Left ventricle myocardium superior (tissue), 1 donor: Measurements from ENCODE around the gene NUP214. TPM values are rescaled to one million over a fixed set of nuclear protein-coding genes. Genes with fewer than 3 reads are reported as not detected.
A peak's percentile ranks its signal among the peaks of the same experiment; 100 is the strongest.
"Not testable (repeated sequence)": the region's sequence is repeated elsewhere in the genome, so short reads cannot be mapped to it uniquely, and the experiment has no call there.

Source experiments
- ATAC-seq: fragments of 200-7000 bp; cut with Tn5 transposase; one replicate; pipeline ENCODE4 v1.9.1; 2020; ENCODE audit warnings: mild to moderate bottlenecking, moderate library complexity
- DNase-seq: peaks from one replicate; pipeline ENCODE4 v3.0.0-alpha.2; 2020
- intact Hi-C: fragments of 100-400 bp; cut with micrococcal nuclease; formaldehyde crosslinking; loops from one replicate; pipeline ENCODE4 v1.11.0; 2022
- total RNA-seq: library from RNA; stranded (reverse); fragmentation: NEBNext Ultra II Directional; extraction: Animal tissue kit (Norgen Biotek cat#: 25700); gene quantifications from one replicate; pipeline ENCODE4 v1.2.1, GENCODE V29; 2021
- donor health status: DM: no; HTN: yes; CAD: no; lungs with severe emphysema.

The NUP214 gene
- total RNA-seq, 1 donor from 2014 or later, result 28.9 TPM

DNA sequence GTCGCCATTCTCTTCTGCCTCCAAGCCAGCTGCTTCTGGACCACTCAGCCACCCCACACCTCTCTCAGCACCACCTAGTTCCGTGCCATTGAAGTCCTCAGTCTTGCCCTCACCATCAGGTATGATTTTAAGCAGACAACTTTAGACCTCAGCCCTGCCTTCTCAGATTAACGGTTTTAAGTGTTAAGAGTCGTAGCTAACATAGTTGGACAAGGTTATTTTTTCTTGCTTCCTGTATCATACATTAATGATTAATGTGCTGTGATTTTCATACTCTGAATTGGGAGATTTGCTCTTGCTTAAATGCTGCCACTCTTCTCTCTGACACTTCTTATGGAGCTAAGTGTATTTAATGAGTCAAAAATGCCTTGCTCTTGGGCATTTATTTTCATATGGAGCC lies 20.8 kb downstream of the NUP214 start:
- intact Hi-C loops, result no loop called here
- DNase-seq (no peak), ATAC-seq (no peak)

DNA sequence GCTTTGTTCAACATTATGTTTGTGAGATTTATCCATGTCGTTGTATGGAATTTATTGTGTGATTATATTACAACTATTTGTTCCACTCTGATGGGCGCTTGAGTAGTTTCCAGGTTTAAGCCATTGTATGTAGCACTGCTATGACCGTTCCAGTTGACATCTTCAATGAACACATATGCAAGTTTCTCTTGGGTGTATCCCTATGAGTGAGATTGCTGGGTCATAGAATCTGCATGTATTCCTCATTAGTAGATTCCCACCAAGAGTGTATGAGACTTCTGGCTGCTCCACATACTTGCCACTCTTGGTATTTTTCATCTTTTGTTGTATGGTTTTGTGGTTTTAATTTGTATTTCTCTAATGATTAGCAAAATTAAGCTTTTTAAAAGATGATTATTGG lies 22.9 kb downstream of the NUP214 start:
- intact Hi-C loops, result no loop called here
- DNase-seq, result no peak
- ATAC-seq, result no peak

DNA sequence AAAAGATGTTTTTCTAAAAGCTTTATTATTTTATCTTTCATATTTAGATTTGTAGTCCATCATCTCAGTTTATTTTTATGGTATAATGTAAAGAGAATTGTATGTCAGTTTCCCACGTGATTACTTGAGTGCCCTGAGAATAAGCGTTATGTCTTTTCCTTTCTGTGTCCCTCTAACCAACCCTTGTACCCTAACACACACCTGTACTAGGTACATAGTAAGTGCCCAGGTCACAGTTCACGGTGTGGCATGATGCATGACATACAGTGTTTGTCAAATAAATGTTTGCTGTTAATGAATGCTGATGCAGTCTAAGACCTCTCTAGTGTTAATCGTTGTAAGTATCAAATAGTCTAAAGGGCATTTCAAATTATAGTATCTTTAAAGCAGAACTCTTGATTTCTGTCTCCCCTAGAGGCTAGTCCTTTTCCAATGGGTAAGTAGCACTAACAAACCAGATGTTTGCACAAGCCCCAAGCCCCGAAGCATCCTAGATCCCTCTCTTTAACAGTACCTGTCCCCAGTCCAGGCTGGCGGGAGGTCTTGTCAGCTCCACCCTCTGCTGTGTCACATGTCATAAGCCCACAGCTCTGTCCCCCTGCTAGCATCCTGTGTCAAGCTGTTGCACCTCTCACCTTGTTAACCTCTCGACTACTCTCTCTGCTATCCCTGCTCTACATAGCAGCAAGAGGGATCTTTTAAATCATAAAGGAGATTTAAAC lies 23.7 kb downstream of the NUP214 start:
- ATAC-seq (no peak), DNase-seq (no peak)
- intact Hi-C loops, result no loop called here

DNA sequence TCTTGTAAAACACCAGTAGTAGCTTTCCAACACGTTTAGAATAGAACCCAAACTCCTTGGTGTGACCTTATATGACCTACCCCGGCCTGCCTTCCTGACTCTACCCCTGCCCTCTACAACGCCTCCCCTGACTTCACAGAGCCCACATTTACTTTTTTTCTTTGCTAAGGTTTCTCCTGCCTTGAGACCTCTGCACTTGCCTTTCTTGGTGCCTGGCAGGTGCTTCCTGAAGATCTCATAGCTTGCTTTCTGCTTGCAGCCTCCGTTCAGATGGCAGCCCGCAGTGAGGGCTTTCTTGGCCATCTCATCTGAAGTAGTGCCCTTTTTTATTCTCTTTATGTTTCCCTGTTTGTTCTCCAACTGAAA lies 24.3 kb downstream of the NUP214 start:
- DNase-seq (no peak), ATAC-seq (no peak)
- intact Hi-C loops, result no loop called here

DNA sequence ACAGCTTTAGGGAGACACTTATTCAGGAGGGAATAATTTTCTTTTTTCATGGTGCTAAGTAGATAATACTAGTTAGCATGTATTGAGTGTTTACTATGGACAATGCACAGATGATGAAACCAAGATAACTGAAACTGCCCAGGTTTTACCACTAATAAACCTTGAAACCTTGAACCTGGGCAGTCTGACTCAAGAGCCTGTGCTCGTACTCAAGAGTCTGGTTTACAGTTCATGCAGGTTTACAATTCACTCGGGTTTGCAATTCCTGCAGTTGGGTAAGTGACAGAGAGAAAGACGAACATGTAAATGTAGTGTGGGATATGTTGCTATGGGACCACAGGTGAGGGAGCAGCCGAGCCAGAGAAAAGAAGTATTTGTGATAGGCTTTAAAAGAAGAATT lies 28.2 kb downstream of the NUP214 start:
- DNase-seq (no peak), ATAC-seq (no peak)
- intact Hi-C loops, result no loop called here

DNA sequence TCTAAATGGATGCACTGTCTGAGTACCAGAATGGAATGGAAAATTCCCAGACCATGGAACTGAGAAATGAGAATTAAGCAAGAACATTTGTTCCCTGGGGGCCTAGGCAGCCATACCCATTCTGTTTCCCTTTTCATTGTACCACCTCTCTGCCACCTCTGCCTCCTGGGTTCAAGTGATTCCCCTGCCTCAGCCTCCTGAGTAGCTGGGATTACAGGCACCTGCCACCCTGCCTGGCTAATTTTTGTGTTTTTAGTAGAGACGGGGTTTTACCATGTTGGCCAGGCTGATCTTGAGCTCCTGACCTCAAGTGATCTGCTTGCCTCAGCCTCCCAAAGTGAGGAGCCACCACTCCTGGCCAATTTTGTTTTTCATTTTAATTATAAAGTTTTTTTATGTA lies 33.3 kb downstream of the NUP214 start:
- intact Hi-C loops, ATAC-seq, DNase-seq: not testable (repeated sequence)

DNA sequence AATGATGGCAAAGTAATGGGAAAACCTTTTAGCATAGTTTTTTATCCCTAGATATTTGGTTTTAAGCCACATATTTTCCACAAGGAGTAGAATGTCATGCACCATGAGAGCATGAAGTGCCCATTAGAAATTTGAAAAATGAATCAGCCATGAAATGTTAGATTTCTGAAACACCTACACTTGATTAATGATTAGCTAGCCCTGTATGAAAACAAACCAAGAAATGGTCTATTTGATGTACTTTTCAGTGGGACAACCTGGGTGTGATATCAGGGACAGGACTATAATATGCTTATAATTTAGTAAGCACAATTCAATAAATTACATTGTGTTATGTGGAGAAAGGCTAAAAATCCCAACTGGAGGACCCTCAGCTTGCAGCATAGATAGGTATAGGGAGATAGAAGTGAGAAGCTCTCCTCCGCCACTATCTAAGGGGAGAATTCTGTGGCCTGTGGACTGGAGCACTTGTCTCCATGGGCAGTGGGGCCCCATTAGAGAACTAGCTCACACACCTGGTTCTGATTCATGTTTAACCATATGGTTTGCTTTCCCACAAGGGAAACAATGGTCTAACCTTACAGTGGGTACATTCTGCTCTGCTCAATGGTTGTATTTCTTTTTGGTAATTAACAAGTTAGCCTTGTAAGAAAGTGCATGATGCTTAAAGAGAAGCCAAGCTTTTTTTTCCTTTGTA lies 35.2 kb downstream of the NUP214 start:
- no peak for DNase-seq
- intact Hi-C loops, result no loop called here
- ATAC-seq, result no peak

DNA sequence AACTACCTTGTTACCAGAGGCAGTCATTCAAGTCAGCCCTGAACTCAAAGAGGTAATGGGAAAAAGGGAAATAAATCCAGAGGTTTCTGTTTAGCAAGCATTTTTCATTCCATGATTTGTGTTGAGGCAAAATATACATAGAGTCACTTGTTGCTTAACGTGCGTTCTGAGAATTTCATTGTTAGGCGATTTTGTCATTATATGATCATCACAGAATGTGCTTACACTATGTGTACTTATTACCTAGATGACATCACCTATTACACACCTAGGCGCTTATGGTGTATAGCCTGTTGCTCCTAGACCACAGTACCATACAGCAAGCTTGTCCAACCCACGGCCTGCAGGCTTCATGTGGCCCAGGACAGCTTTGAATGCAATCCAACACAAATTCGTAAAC lies 36.2 kb downstream of the NUP214 start:
- ATAC-seq, result no peak
- intact Hi-C loops, result no loop called here
- no peak for DNase-seq

DNA sequence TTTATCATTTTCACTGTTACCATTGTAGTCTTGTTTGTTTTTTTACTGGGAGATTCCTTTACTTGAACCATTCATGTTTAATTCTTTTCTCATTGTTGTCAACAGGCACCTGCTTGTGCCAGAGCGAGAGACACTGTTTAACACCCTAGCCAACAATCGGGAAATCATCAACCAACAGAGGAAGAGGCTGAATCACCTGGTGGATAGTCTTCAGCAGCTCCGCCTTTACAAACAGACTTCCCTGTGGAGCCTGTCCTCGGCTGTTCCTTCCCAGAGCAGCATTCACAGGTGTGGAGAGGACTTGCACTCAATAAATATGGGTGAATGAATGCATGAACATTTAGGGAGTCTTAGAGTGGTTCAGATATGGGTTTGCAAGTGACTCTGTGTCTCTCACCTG lies 37.5 kb downstream of the NUP214 start:
- ATAC-seq (no peak), DNase-seq (no peak)
- intact Hi-C loops, result no loop called here

DNA sequence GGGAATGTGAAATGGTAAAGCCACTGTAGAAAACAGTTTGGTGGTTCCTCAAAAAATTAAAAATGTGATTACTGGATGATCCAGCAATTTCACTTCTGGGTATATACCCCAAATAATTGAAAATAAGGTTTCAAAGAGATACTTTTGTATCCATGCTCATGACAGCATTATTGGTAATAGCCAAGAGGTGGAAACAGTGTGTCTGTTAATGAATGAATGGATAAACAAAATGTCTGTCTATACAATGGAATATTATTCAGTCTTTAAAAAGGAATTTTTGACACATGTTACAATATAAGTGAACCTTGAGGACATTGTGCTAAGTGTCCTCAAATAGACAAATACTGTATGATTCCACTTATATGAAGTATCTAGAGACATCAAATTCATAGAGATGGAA lies 40.1 kb downstream of the NUP214 start:
- no peak for DNase-seq
- no peak for ATAC-seq
- intact Hi-C loops, result no loop called here

DNA sequence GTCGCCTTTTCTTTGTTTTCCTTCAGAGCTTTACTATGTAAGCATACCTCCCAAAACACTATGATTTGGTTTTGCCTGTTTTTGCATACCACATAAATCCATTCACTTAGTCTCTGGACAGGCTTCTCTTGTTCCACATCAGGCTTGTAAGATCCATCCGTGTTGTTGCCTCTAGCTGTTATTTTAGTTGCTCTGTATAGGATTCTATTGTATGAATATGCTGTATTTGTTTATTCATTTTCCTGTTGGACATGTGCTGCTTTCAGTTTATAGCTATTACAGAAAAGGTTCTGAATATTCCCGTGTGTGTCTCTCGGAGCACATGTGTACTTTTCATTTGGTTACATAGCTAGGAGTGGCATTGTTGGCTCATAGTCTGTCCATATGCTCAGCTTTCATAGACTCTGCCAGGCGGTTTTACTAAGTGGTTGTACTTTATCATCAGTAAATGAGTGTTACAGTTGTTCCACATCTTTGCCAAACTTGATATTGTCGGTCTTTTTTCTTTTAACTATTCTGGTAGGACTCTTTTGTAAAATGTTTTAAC lies 41.8 kb downstream of the NUP214 start:
- ATAC-seq (peak; percentile 66), DNase-seq (no peak)
- intact Hi-C loops, result no loop called here

DNA sequence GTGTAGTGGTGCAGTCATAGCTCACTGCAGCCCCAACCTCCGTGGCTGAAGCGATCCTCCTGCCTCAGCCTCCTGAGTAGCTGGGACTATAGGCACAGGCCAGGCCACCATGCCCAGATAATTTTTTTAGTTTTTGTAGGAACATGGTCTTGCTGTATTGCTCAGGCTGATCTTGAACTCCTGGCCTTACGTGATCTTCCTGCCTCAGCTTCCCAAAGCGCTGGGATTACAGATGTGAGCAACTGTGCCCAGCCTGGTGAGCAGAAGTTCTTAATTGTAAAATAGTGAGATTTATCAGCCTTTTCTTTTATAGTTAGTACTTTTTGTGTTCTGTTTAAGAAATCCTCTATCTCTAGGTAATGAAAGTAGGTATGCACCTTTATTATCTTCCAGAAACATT lies 42.5 kb downstream of the NUP214 start:
- intact Hi-C loops, result no loop called here
- DNase-seq, result no peak
- no peak for ATAC-seq

DNA sequence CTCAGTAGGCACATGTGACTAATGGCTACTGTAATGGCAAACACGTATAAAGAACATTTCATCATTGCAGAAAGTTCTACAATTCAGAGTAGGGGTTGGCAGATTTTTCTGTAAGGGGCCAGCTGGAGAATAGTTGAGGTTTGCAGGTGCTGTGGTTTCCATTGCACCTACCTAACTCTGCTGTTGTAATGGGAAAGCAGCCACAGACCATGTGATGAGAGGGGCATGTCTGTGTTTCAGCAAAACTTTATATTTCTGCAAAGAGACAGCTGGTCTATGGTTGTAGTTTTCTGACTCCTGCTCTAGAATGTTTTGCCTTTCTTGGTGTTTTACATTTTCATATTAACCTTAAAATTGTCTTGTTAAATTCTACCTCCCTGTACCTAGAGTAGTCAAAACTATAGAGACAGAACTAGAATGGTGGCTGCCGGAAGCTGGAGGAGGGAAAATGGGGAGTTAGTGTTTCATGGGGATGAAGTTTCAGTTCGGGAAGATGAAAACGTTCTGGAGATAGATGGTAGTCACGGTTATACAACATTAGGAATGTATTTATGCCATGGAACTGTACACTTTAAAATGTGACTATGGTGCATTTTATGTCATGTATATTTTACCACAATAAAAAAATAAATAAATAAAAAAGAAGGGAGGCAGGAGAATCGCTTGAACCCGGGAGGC lies 44.3 kb downstream of the NUP214 start:
- intact Hi-C loops, result no loop called here
- no peak for DNase-seq
- ATAC-seq, result no peak

DNA sequence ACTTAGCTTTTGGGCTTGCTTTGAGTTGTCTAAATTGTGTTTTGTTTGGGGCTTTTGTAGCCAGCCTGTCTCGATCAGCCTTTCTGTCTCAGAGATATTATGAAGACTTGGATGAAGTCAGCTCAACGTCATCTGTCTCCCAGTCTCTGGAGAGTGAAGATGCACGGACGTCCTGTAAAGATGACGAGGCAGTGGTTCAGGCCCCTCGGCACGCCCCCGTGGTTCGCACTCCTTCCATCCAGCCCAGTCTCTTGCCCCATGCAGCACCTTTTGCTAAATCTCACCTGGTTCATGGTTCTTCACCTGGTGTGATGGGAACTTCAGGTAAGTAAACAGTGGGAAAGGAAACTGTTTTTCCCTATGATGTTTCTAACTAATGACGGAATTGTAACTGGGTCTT lies 48.6 kb downstream of the NUP214 start:
- intact Hi-C loops, result no loop called here
- DNase-seq (no peak), ATAC-seq (no peak)

DNA sequence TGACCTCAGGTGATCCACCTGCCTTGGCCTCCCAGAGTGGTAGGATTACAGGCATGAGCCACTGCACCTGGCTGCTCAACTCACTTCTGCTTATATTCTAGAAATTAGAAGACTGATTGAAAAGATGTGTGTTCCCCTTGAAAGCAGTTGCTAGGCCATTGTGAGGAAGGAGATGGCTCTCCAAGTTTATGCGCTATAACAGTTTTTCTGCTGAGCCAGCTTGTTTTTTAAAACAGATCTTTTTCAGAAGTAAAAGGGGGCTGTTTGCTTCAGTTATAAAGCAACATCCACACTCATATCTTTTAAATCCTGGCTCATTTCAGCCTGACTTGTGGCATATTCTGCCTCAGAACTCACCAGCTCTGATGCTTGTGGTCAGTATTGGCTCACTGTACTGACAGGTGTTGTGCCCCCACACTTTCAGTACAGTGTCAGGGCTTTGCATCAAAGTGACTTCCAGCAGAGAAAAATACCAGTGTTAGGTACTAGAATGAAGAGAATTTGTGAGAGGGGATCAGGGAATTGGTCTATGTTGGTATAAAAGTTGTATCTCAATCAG lies 49.4 kb downstream of the NUP214 start:
- intact Hi-C loops, result no loop called here
- DNase-seq (no peak), ATAC-seq (no peak)

DNA sequence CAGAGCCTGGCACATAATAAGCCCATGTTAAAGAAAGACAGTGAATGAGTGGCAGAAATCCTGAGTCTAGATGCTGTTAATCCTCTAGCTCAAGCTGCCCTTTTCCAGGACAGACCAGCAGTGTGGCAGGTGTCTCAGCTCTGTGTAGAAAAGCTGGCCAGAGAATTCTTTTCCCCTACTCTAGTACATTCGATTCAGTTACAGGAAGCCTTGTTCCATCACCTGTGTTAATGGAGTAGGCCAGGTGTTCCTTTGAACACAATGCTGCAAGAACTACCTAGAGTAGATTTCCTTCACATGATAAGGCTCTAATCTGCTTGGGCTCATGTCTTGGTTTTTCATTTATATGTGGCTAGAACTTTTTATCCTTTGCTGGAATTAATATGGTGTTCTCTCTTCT lies 52.5 kb downstream of the NUP214 start:
- intact Hi-C loops, result loop anchor here (2.0 kb wide), 1 partner anchor 157 kb away; no protein-coding TSS in a partner anchor
- no peak for DNase-seq

DNA sequence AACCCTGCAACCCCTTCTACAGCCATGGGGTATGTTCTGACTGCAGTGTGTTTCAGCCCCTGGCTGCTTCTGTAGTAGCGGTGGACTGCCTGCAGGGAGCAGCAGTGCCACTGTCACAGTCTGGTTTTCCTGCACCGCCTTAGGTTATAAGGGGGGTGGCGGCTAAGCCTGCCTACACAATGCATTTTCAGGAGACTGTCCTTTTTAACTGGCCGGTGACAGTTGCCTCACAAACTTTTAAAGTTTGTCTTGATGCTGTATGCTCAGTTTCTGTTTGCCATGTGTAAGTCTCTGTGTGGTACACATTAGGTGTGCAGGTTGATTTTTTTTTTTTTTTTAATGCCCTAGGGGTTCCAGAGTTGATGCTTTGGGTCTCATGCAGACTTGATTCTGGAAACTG lies 53.0 kb downstream of the NUP214 start:
- intact Hi-C loops, result loop anchor here (2.0 kb wide), 1 partner anchor 156 kb away; no protein-coding TSS in a partner anchor
- ATAC-seq, result peak; percentile 93
- peak; percentile 82 for DNase-seq

More for the DNA sequence above, 52.5 kb downstream of the NUP214 start:
- no peak for ATAC-seq

DNA sequence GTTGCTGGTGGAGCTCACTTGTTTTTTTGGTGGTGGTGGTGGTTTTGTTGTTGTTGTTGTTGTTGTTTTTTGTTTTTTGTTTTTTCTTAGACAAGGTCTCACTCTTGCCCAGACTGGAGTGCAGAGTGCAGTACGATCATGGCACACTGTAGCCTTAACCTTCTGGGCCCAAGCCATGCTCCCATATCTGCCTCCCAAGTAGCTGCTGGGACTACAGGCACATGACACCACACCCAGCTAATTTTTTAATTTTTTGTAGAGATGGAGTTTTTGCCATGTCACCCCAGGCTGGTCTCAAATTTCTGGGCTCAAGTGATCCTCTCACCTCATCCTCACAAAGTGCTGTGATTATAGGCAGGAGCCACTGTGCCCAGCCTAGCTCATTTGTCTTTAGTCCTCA lies 53.5 kb downstream of the NUP214 start:
- ATAC-seq (peak; percentile 54), DNase-seq (no peak)
- intact Hi-C loops, result loop anchor here (2.0 kb wide), 1 partner anchor 156 kb away; no protein-coding TSS in a partner anchor

DNA sequence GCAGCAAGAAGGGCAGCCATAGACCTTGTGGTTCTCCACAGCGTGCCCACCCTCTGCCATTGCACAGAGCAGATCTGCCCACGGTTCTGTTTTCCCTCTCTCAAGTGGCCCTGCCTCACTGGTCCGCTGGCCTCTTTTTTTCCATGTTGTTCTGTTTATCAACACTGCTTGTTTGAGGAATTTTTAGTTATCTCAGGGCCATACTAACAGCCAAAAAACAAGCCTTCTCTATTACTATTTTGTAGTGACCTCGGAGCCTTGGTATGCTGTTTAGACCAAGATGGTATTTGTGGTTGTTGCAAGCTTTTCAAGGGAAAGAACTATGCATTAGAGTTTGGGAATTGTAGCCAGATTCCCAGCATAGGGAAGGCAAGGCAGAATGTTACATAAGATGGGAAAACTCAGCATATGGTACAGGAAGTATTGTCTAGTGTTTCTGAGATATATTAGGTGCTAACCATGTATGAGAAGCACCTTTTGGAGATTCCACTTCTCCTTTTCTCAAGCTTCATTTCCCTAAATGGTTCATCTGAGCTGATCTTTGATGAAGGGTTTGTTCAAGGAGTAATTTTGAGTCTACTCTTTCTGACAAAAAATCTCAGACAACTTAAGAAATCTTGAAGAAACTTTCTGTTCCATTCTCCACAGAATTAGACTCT lies 54.3 kb downstream of the NUP214 start:
- DNase-seq (no peak), ATAC-seq (peak; percentile 14)
- intact Hi-C loops, result loop anchor here (2.0 to 10.0 kb wide), 2 partner anchors 85 to 155 kb away; no protein-coding TSS in a partner anchor
